Dendritic cell treated with granulocyte-macrophage colony-stimulating factor and Interleukin-4, amounts not matched to agents 40 ng/mL and 50 ng/mL, for 4 days (primary cell): Measurements from ENCODE around the gene DOK5.

Experiments used
- H3K27ac Mint-ChIP-seq: one replicate; pipeline ENCODE4 v1.8.0; 2022; ENCODE audit warnings: mild to moderate bottlenecking, mixed read lengths
- H3K27me3 Mint-ChIP-seq: one replicate; pipeline ENCODE4 v1.8.0; 2022; ENCODE audit warnings: mild to moderate bottlenecking, mixed read lengths
- H3K36me3 Mint-ChIP-seq: one replicate; pipeline ENCODE4 v1.8.0; 2022; ENCODE audit warnings: low read depth, mixed read lengths
- H3K4me1 Mint-ChIP-seq: one replicate; pipeline ENCODE4 v1.8.0; 2022; ENCODE audit warnings: low read depth, mixed read lengths
- H3K4me3 Mint-ChIP-seq: one replicate; pipeline ENCODE4 v1.8.0; 2022; ENCODE audit warnings: mild to moderate bottlenecking, moderate library complexity, mixed read lengths
- H3K9me3 Mint-ChIP-seq: one replicate; pipeline ENCODE4 v1.8.0; 2022; ENCODE audit warnings: mixed read lengths
- intact Hi-C: fragments of 100-400 bp; cut with micrococcal nuclease; formaldehyde crosslinking; loops from one replicate; pipeline ENCODE4 v1.15.0; 2022

Gene DOK5

GRCh38 chr20:54651252-54651651 is 175.9 kb downstream of the DOK5 start:
- H3K36me3 Mint-ChIP-seq = no peaks in the 10 kb centered on the region
- H3K27me3 Mint-ChIP-seq = peaks cover 9% of the 10 kb centered on the region
- H3K9me3 Mint-ChIP-seq = no peaks in the 10 kb centered on the region
- no peak overlapping the region for H3K4me3 Mint-ChIP-seq
- H3K27ac Mint-ChIP-seq = no peak overlapping the region
- intact Hi-C loops = no loop called here
- H3K4me1 Mint-ChIP-seq = no peaks in the 10 kb centered on the region

DNA sequence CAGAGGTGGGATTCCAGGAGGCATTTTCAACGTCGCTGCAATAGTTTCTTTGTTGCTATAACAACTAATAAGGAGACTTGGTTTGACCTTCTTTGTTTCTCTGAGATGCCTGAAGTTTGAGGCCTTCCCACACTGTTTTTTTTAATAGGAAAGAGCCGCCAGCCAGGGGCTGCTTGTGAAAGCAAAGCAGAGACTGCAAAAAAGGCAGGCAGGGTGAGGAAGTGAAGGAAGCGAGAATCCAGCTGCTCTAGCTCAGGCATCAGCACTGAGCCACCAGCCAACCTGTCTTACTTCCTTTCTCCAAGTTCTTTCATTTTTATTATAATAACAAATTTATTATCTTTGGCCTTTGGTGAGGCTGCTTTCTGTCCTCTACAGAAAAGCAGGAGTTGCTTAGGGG is 179.1 kb downstream of the DOK5 start:
- intact Hi-C loops = no loop called here
- Mint-ChIP-seq H3K4me3 (no peak overlapping the region), H3K27ac (no peak overlapping the region), H3K9me3 (no peaks in the 10 kb centered on the region), H3K36me3 (no peaks in the 10 kb centered on the region), H3K4me1 (no peaks in the 10 kb centered on the region), H3K27me3 (peaks cover 5% of the 10 kb centered on the region)

GRCh38 chr20:54657268-54657826 is 182.0 kb downstream of the DOK5 start:
- H3K4me1 Mint-ChIP-seq = no peaks in the 10 kb centered on the region
- no peak overlapping the region for H3K4me3 Mint-ChIP-seq
- peaks cover 2% of the 10 kb centered on the region for H3K27me3 Mint-ChIP-seq
- no peaks in the 10 kb centered on the region for H3K36me3 Mint-ChIP-seq
- H3K9me3 Mint-ChIP-seq = no peaks in the 10 kb centered on the region
- intact Hi-C loops = no loop called here
- H3K27ac Mint-ChIP-seq = no peak overlapping the region

DNA sequence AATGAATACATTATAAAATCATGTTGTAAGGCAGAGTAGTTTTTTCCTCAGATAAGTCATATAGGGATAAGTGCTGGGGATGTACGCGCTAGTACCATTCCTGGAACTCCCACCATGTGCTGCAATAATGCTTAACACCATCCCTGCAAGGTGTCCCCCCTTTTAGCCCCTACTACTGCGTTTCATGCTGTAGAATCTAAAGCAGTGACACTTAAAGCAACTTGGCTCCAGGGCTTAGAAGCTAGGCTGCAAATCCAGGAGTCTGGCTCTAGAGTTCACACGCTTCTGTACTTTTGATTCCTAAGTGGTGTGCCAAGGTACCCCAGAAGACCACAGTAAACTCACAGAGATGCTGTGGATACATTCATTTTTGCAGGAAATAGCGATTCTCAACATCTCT is 183.1 kb downstream of the DOK5 start:
- Mint-ChIP-seq H3K9me3 (no peaks in the 10 kb centered on the region), H3K27ac (no peak overlapping the region), H3K4me3 (no peak overlapping the region), H3K4me1 (no peaks in the 10 kb centered on the region), H3K36me3 (no peaks in the 10 kb centered on the region), H3K27me3 (peaks cover 2% of the 10 kb centered on the region)
- intact Hi-C loops = no loop called here

- H3K4me1 Mint-ChIP-seq = no peaks in the 10 kb centered on the region
- intact Hi-C loops = no loop called here
- H3K27me3 Mint-ChIP-seq = no peaks in the 10 kb centered on the region
Observed at GRCh38 chr20:54661265-54661664, 185.9 kb downstream of the DOK5 start.

GRCh38 chr20:54661880-54662465 is 186.6 kb downstream of the DOK5 start:
- H3K27me3 Mint-ChIP-seq = peaks cover 2% of the 10 kb centered on the region
- no peak overlapping the region for H3K27ac Mint-ChIP-seq
- H3K4me1 Mint-ChIP-seq = no peaks in the 10 kb centered on the region
- H3K4me3 Mint-ChIP-seq = no peak overlapping the region
- intact Hi-C loops = no loop called here
- no peaks in the 10 kb centered on the region for H3K9me3 Mint-ChIP-seq
- H3K36me3 Mint-ChIP-seq = no peaks in the 10 kb centered on the region

More at GRCh38 chr20:54661265-54661664, 185.9 kb downstream of the DOK5 start:
- Mint-ChIP-seq H3K9me3 (no peaks in the 10 kb centered on the region), H3K36me3 (no peaks in the 10 kb centered on the region), H3K4me3 (no peak overlapping the region), H3K27ac (no peak overlapping the region)

DNA sequence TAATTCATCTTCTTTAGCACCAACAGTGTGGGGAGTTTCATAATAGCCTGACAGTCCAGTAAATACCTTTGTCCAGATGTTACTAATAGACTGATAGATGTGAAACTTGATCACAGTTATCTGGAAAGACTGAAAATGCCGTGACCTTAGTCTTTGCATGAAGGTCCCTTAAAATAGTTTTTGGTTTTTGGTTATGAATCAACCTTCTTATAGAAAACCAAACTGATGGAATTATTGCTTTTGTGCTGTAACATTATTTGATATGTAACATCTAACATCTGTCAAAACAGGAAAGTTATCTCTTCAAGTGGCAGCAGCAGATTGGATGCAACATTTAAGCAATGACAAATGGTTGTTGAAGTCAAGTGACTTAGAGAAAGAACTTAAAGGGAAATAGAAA is 190.4 kb downstream of the DOK5 start:
- intact Hi-C loops = loop anchor here (5.0 kb wide), 1 partner anchor 1676 kb away; no protein-coding TSS in a partner anchor
- no peaks in the 10 kb centered on the region for H3K36me3 Mint-ChIP-seq

DNA sequence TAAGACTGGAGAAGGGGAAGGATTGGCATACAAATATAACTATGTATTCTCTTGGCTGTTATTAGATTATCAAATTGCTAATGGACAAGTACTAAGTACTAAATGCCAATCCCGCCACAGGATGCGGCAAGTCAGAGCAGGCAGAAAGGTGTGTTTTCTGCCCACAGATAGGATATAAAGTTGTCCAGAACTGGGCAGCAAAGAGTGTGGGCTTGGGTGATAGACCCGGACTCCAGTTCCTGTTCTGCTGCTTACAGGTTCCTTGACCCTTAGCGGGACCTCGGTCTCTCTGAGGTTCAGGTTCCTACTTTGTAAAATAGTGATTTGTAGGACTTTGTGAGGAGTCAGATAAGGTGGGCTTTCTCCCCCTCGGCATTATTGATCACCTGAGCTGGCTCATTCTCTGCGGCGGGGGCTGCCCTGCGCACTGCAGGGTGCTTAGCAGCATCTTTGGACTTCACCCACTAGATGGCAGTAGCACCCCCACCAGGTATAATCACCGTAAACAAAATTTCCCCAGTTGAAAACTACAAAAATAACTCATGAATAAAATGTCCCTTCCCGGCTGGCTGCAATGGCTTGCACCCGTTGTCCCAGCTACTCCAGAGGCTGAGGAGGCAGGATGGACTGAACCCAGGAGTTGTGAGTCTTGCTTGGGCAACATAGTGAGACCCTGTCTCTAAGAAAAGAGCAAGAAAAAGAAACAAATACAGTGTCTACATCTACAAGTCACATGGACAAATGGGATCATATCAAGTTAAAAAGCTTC is 193.1 kb downstream of the DOK5 start:
- intact Hi-C loops = loop anchor here (5.0 kb wide), 1 partner anchor 1674 kb away; no protein-coding TSS in a partner anchor
- no peaks in the 10 kb centered on the region for H3K9me3 Mint-ChIP-seq
- no peak overlapping the region for H3K27ac Mint-ChIP-seq
- peaks cover 6% of the 10 kb centered on the region for H3K4me1 Mint-ChIP-seq
- H3K4me3 Mint-ChIP-seq = no peak overlapping the region
- H3K27me3 Mint-ChIP-seq = peaks cover 10% of the 10 kb centered on the region
- no peaks in the 10 kb centered on the region for H3K36me3 Mint-ChIP-seq

More for the DNA sequence above, 190.4 kb downstream of the DOK5 start:
- Mint-ChIP-seq H3K27me3 (peaks cover 10% of the 10 kb centered on the region), H3K4me1 (peaks cover 6% of the 10 kb centered on the region), H3K27ac (no peak overlapping the region), H3K4me3 (no peak overlapping the region), H3K9me3 (no peaks in the 10 kb centered on the region)

DNA sequence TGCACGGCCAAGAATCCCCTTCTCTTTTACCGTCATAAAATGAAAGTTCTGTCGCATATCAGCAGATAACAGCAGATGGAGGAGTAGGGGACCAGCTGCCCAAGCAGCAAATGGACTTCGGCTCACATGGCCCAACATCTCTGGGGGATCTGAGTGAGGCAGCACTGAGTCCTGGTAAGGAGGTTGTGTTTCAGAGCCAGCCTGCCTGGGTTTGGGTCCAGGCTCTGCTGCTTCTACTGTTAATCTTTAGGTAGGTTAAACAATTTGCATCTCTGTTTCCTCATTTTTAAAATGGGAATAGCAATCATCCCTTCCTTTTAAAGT is 193.6 kb downstream of the DOK5 start:
- H3K4me3 Mint-ChIP-seq = no peak overlapping the region
- H3K27me3 Mint-ChIP-seq = peaks cover 10% of the 10 kb centered on the region
- peaks cover 6% of the 10 kb centered on the region for H3K4me1 Mint-ChIP-seq
- intact Hi-C loops = loop anchor here (5.0 kb wide), 1 partner anchor 1673 kb away; no protein-coding TSS in a partner anchor
- H3K27ac Mint-ChIP-seq = no peak overlapping the region
- no peaks in the 10 kb centered on the region for H3K9me3 Mint-ChIP-seq
- H3K36me3 Mint-ChIP-seq = no peaks in the 10 kb centered on the region

- Mint-ChIP-seq H3K27me3 (peaks cover 3% of the 10 kb centered on the region), H3K9me3 (no peaks in the 10 kb centered on the region), H3K27ac (no peak overlapping the region), H3K36me3 (no peaks in the 10 kb centered on the region), H3K4me1 (no peaks in the 10 kb centered on the region), H3K4me3 (no peak overlapping the region)
- intact Hi-C loops = no loop called here
Observed at GRCh38 chr20:54678253-54678652, 202.9 kb downstream of the DOK5 start.

DNA sequence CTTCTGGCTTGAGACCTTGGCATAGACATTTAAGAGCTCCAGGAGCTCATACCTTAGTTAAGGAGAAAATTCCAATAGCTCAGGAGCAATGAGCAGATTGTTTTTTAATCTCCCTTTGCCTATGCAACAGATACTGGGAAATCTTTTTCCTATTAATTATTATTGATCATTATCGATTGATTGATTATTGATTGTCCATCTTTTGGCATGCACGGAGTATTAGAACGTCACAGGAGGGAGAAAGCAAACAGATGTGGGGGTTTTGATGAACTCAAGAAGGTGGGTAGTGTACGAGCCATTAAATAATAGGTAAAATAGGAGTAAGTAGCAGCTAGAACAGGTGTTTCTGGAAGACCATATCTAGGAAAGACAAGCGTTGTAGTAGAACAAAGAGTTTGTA is 205.0 kb downstream of the DOK5 start:
- Mint-ChIP-seq H3K27me3 (peaks cover 3% of the 10 kb centered on the region), H3K36me3 (no peaks in the 10 kb centered on the region), H3K27ac (no peak overlapping the region), H3K9me3 (no peaks in the 10 kb centered on the region), H3K4me1 (no peaks in the 10 kb centered on the region), H3K4me3 (no peak overlapping the region)
- intact Hi-C loops = loop anchor here (5.0 kb wide), 1 partner anchor 1662 kb away; no protein-coding TSS in a partner anchor

DNA sequence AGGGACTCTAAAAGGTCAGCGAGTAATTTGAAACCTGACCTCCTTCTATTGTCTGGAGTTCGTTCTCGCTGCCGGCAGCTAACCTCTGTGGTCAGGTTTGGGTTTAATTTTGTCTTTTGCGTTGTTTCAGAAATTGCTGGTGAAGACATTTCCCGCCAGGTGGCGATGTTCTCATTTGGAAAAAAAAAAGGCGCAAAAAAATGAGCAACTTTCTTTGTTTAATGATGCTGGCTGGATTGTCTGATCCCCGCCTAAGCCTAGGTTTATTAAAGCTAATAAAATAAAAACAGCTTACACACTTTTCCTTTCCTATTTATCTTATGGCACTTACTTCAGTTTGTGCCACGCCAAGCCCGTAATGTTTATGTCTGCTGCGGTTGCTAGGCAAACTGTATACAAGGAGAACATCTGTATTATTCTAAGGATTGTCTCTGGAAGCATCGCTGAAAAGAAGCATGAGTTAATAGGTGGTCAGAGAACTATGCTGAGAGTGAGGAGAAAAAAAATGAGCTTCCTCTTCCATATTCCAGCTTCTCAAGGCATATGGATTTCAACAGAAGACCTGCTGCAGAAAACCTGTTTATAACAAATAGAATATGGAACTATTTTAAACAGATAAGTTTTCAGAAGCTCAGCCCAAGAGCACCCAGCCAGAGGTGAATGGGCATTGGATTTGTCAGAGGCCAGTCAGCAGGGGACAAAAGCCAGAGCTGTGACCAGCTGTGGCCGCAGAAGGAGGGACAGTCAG is 205.7 kb downstream of the DOK5 start:
- Mint-ChIP-seq H3K4me3 (no peak overlapping the region), H3K36me3 (no peaks in the 10 kb centered on the region), H3K4me1 (no peaks in the 10 kb centered on the region), H3K27me3 (peaks cover 3% of the 10 kb centered on the region), H3K9me3 (no peaks in the 10 kb centered on the region), H3K27ac (no peak overlapping the region)
- intact Hi-C loops = loop anchor here (5.0 kb wide), 1 partner anchor 1661 kb away; no protein-coding TSS in a partner anchor

DNA sequence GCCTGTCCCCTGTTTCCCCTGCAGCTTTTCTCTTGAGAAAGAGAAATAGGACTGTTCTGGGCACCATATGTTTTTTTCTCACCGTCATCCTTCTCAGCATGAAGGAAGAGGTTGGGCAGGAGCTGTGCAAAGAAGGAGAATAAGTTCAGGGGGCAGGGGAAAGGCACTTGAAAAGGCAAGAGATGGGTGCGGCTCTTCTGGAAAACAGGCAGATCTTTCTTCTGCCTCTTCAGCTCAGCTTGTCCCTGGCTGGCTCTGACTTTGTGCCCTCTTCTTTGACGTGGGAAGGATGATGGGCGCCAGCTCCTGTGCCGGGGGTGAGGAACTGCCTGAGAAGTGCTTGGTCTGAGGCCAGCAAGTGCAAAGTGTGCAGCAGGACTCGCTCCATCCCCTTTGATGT is 206.5 kb downstream of the DOK5 start:
- Mint-ChIP-seq H3K27ac (no peak overlapping the region), H3K4me1 (no peaks in the 10 kb centered on the region), H3K4me3 (no peak overlapping the region), H3K36me3 (no peaks in the 10 kb centered on the region), H3K27me3 (peaks cover 3% of the 10 kb centered on the region), H3K9me3 (no peaks in the 10 kb centered on the region)
- intact Hi-C loops = loop anchor here (5.0 kb wide), 1 partner anchor 1660 kb away; no protein-coding TSS in a partner anchor

- Mint-ChIP-seq H3K4me1 (no peaks in the 10 kb centered on the region), H3K27ac (no peak overlapping the region), H3K9me3 (no peaks in the 10 kb centered on the region), H3K27me3 (no peaks in the 10 kb centered on the region), H3K36me3 (no peaks in the 10 kb centered on the region), H3K4me3 (no peak overlapping the region)
- intact Hi-C loops = no loop called here
Observed at GRCh38 chr20:54688476-54688875, 213.1 kb downstream of the DOK5 start.
